SK-N-SH treated with all-trans-retinoic acid at 6 μM for 48 hours (cell line): ENCODE data around the gene ZMIZ1.
A peak's percentile ranks its signal among the peaks of the same experiment; 100 is the strongest.

Experiments used
- ATAC-seq: fragments of 200-7000 bp; cut with Tn5 transposase; 3 replicates; pipeline ENCODE4 v1.9.1; 2020; ENCODE audit warnings: mild to moderate bottlenecking, moderate library complexity
- ARNTL ChIP-seq: fragments of 450-650 bp; formaldehyde crosslinking; IDR thresholded peaks from 2 replicates; pipeline ENCODE4 v1.5.0; 2020; ENCODE audit warnings: low read depth, mild to moderate bottlenecking, moderate library complexity, borderline replicate concordance
- BACH2 ChIP-seq: fragments of 250-450 bp; sonication (Bioruptor Pico); IDR thresholded peaks from 2 replicates; pipeline ENCODE4 v1.9.0; 2021; ENCODE audit warnings: mild to moderate bottlenecking, borderline replicate concordance
- CREB5 ChIP-seq: fragments of 250-450 bp; sonication (Bioruptor Pico); IDR thresholded peaks from 2 replicates; pipeline ENCODE4 v1.5.1; 2020; ENCODE audit warnings: low read depth, mild to moderate bottlenecking, moderate library complexity
- CSDC2 ChIP-seq: fragments of 250-450 bp; sonication (Bioruptor Pico); IDR thresholded peaks from 2 replicates; pipeline ENCODE4 v1.5.0; 2020; ENCODE audit warnings: mild to moderate bottlenecking, moderate library complexity
- GLIS3 ChIP-seq: fragments of 250-450 bp; sonication (Bioruptor Pico); IDR thresholded peaks from 2 replicates; pipeline ENCODE4 v1.5.0; 2020; ENCODE audit warnings: mild to moderate bottlenecking, moderate library complexity
- ISL1 ChIP-seq: fragments of 250-450 bp; sonication (Bioruptor Pico); IDR thresholded peaks from 2 replicates; pipeline ENCODE4 v2.1.2; 2022; ENCODE audit warnings: mild to moderate bottlenecking, moderate library complexity
- OSR1 ChIP-seq: fragments of 250-450 bp; sonication (Bioruptor Pico); IDR thresholded peaks from 2 replicates; pipeline ENCODE4 v1.8.0; 2022; ENCODE audit warnings: moderate library complexity, mild to moderate bottlenecking, inconsistent platforms
- POU6F1 ChIP-seq: fragments of 250-450 bp; sonication (Bioruptor Pico); IDR thresholded peaks from 2 replicates; pipeline ENCODE4 v1.8.0; 2021; ENCODE audit warnings: low read depth, mild to moderate bottlenecking, moderate library complexity, borderline replicate concordance
- PPARA ChIP-seq: fragments of 250-450 bp; sonication (Bioruptor Pico); IDR thresholded peaks from 2 replicates; pipeline ENCODE4 v1.5.0; 2020; ENCODE audit warnings: mild to moderate bottlenecking, borderline replicate concordance
- RARB ChIP-seq: fragments of 250-450 bp; sonication (Bioruptor Pico); IDR thresholded peaks from 2 replicates; pipeline ENCODE4 v1.8.0; 2021; ENCODE audit warnings: mild to moderate bottlenecking, moderate library complexity
- SNAI2 ChIP-seq: fragments of 250-450 bp; sonication (Bioruptor Pico); IDR thresholded peaks from 2 replicates; pipeline ENCODE4 v1.5.0; 2020; ENCODE audit warnings: mild to moderate bottlenecking, moderate library complexity
- TCF4 ChIP-seq: fragments of 250-450 bp; sonication (Bioruptor Pico); IDR thresholded peaks from 2 replicates; pipeline ENCODE4 v1.8.0; 2021; ENCODE audit warnings: mild to moderate bottlenecking, moderate library complexity, borderline replicate concordance
- TOX ChIP-seq: fragments of 250-450 bp; sonication (Bioruptor Pico); IDR thresholded peaks from 2 replicates; pipeline ENCODE4 v1.8.0; 2021; ENCODE audit warnings: mild to moderate bottlenecking, moderate library complexity, borderline replicate concordance
- TSHZ2 ChIP-seq: fragments of 250-450 bp; sonication (Bioruptor Pico); IDR thresholded peaks from 2 replicates; pipeline ENCODE4 v1.5.0; 2020; ENCODE audit warnings: mild to moderate bottlenecking, moderate library complexity
- ZC3H10 ChIP-seq: fragments of 250-450 bp; sonication (Bioruptor Pico); IDR thresholded peaks from 2 replicates; pipeline ENCODE4 v1.5.1; 2021; ENCODE audit warnings: mild to moderate bottlenecking, moderate library complexity
- ZFP3 ChIP-seq: fragments of 250-450 bp; sonication (Bioruptor Pico); IDR thresholded peaks from 2 replicates; pipeline ENCODE4 v1.5.0; 2020; ENCODE audit warnings: mild to moderate bottlenecking, moderate library complexity
- ZFP30 ChIP-seq: fragments of 450-650 bp; formaldehyde crosslinking; IDR thresholded peaks from 2 replicates; pipeline ENCODE4 v1.5.0; 2022; ENCODE audit warnings: mild to moderate bottlenecking, moderate library complexity
- ZNF565 ChIP-seq: fragments of 450-650 bp; formaldehyde crosslinking; conservative IDR thresholded peaks from 2 replicates; pipeline ENCODE4 v1.5.0; 2020; ENCODE audit warnings: low read depth, mild to moderate bottlenecking, moderate library complexity
- ZNF70 ChIP-seq: fragments of 450-650 bp; formaldehyde crosslinking; IDR thresholded peaks from 2 replicates; pipeline ENCODE4 v1.5.0; 2020; ENCODE audit warnings: mild to moderate bottlenecking, moderate library complexity
- ZNF8 ChIP-seq: fragments of 450-650 bp; formaldehyde crosslinking; IDR thresholded peaks from 2 replicates; pipeline ENCODE4 v1.5.0; 2020; ENCODE audit warnings: mild to moderate bottlenecking, moderate library complexity
- TF ChIP-seq, protein P1 (sequence below): fragments of 250-450 bp; sonication (Bioruptor Pico); IDR thresholded peaks from 2 replicates; pipeline ENCODE4 v1.8.0; 2020; ENCODE audit warnings: mild to moderate bottlenecking, moderate library complexity, borderline replicate concordance

ZMIZ1 gene

DNA sequence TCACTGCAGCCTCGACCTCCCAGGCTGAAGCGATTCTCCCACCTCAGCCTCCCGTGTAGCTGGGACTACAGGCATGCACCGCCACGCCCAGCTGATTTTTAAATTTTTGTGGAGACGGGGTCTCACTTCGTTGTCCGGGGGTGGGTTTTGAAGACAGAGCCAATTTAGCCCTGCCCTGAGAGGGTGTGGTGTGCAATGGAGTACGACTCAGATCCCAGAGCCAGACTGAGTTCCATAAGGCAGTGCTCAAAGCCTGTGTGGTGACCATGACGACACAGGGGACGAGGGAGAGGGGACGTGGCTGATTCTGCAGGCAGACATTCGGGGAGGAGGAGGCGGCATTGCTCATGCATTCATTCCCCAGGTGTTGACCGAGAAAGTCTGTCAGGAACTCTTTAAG lies 72.1 kb downstream of the ZMIZ1 start:
- ATAC-seq = no peak
- no peak for TF ChIP-seq ZNF70
- no peak for TF ChIP-seq ZFP30 (CRISPR knock-in tag)
- no peak for TF ChIP-seq CSDC2 (CRISPR knock-in tag)
- TF ChIP-seq BACH2 (CRISPR knock-in tag) = no peak
- TF ChIP-seq PPARA (CRISPR knock-in tag) = no peak
- no peak for TF ChIP-seq ISL1 (CRISPR knock-in tag)
- no peak for TF ChIP-seq TOX (CRISPR knock-in tag)
- TF ChIP-seq TSHZ2 (CRISPR knock-in tag) = no peak

- peak; percentile 5; the same call in 2 of the 3 replicates for ATAC-seq
- TF ChIP-seq TCF4 (CRISPR knock-in tag) (no peak), ZNF70 (no peak), POU6F1 (CRISPR knock-in tag) (no peak), TSHZ2 (CRISPR knock-in tag) (no peak), OSR1 (no peak), TOX (CRISPR knock-in tag) (no peak), RARB (CRISPR knock-in tag) (no peak), ZNF8 (CRISPR knock-in tag) (no peak), ZFP30 (CRISPR knock-in tag) (no peak), BACH2 (CRISPR knock-in tag) (no peak), GLIS3 (CRISPR knock-in tag) (no peak), ISL1 (CRISPR knock-in tag) (no peak), ARNTL (CRISPR knock-in tag) (no peak), ZFP3 (CRISPR knock-in tag) (no peak), SNAI2 (CRISPR knock-in tag) (no peak), PPARA (CRISPR knock-in tag) (no peak), CSDC2 (CRISPR knock-in tag) (no peak)
- TF ChIP-seq, protein P1, sequence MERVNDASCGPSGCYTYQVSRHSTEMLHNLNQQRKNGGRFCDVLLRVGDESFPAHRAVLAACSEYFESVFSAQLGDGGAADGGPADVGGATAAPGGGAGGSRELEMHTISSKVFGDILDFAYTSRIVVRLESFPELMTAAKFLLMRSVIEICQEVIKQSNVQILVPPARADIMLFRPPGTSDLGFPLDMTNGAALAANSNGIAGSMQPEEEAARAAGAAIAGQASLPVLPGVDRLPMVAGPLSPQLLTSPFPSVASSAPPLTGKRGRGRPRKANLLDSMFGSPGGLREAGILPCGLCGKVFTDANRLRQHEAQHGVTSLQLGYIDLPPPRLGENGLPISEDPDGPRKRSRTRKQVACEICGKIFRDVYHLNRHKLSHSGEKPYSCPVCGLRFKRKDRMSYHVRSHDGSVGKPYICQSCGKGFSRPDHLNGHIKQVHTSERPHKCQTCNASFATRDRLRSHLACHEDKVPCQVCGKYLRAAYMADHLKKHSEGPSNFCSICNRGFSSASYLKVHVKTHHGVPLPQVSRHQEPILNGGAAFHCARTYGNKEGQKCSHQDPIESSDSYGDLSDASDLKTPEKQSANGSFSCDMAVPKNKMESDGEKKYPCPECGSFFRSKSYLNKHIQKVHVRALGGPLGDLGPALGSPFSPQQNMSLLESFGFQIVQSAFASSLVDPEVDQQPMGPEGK (CRISPR knock-in tag) = no peak
Measured at GRCh38 chr10:79142064-79142491, 73.3 kb downstream of the ZMIZ1 start.

DNA sequence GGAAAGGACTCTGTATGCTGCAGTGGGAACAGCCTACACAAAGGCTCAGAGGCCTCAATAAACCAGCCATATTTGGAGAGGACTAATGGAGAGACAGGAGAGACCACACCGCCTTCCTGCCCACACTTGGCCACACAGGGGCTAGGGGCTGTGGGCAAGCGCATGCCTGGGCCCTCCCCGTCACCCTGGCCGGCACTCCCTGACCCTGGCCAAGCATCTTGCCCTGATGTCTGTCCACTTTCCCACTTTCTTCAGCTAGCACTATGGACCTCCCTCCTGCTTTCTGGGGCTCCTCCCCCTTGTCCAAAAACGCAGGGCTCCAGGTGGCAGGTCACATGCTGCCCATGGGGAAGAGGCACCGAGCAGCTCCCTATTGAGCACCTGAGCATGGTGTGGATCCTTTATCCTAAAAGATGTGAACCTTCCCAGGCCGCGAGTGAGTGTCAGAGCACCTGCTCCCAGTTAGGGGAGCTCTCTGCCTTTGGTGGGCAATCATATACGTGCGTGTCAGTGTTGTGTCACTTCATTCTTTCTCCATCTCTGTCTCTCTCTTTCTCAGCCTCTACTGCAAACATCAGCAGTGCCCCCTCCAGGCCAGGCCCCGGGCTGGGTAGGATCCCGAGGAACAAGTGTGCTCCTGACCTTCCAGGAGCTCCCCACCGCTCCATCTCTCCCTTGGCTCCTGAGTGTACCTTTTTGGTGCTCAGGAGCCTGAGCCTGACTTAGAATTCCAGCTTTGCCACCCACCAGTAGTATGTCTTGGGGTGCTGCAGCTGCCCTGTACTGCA lies 74.0 kb downstream of the ZMIZ1 start:
- ATAC-seq = no peak; the same call in 2 of the 3 replicates
- no peak for TF ChIP-seq ZNF565
- TF ChIP-seq PPARA (CRISPR knock-in tag) = no peak
- TF ChIP-seq, protein P1 (CRISPR knock-in tag) = no peak
- no peak for TF ChIP-seq RARB (CRISPR knock-in tag)
- no peak for TF ChIP-seq ZC3H10 (CRISPR knock-in tag)
- TF ChIP-seq TCF4 (CRISPR knock-in tag) = no peak
- TF ChIP-seq TOX (CRISPR knock-in tag) = no peak
- no peak for TF ChIP-seq SNAI2 (CRISPR knock-in tag)
- TF ChIP-seq ZNF70 = no peak
- TF ChIP-seq OSR1 = no peak
- no peak for TF ChIP-seq ISL1 (CRISPR knock-in tag)
- TF ChIP-seq ZNF8 (CRISPR knock-in tag) = no peak
- no peak for TF ChIP-seq ZFP3 (CRISPR knock-in tag)
- no peak for TF ChIP-seq CREB5 (CRISPR knock-in tag)
- TF ChIP-seq ZFP30 (CRISPR knock-in tag) = no peak
- TF ChIP-seq, all 23 proteins: peak for 0
